GM13977 (cell line): ENCODE results near the gene STBD1.
"Not testable (repeated sequence)": the region's sequence is repeated elsewhere in the genome, so short reads cannot be mapped to it uniquely, and the experiment has no call there.

Experiments used
- DNase-seq: peaks from one replicate; pipeline ENCODE4 v3.0.0; 2012; ENCODE audit warnings: low spot score
- CTCF ChIP-seq: IDR thresholded peaks from 2 replicates; pipeline ENCODE4 v1.5.1; 2012; ENCODE audit warnings: mild to moderate bottlenecking, control low read depth; ENCODE audit not compliant: insufficient read depth; ENCODE audit errors: extremely low read depth, missing control alignments
- in situ Hi-C: fragments of 300-500 bp; cut with MboI; formaldehyde crosslinking; loops from one replicate; pipeline ENCODE4 v1.12.0; 2022; ENCODE audit warnings: low sequenced_read_pairs, low pct_unique_long_range_greater_than_20kb, mixed read lengths, inconsistent platforms; ENCODE audit not compliant: unreplicated experiment

Gene STBD1

GRCh38 chr4:76282941-76283689, 23.4 kb upstream of the STBD1 start:
- in situ Hi-C loops = no loop called here
- no peak for DNase-seq
- no peak for TF ChIP-seq CTCF

- no peak for DNase-seq
- in situ Hi-C loops = no loop called here
- no peak for TF ChIP-seq CTCF
These were observed 22.6 kb upstream of the STBD1 start for GRCh38 chr4:76283900-76284299.

GRCh38 chr4:76287811-76288210, 18.7 kb upstream of the STBD1 start:
- in situ Hi-C loops, DNase-seq: not testable (repeated sequence)

- in situ Hi-C loops = no loop called here
- TF ChIP-seq CTCF = no peak
- DNase-seq = no peak
These were observed 13.8 kb upstream of the STBD1 start for GRCh38 chr4:76292730-76293129.

- TF ChIP-seq CTCF = no peak
- DNase-seq = no peak
- in situ Hi-C loops = no loop called here
These were observed 12.8 kb upstream of the STBD1 start for GRCh38 chr4:76293772-76294171.

- in situ Hi-C loops = no loop called here
These were observed 10.2 kb upstream of the STBD1 start for GRCh38 chr4:76296286-76296820.

More at GRCh38 chr4:76296286-76296820, 10.2 kb upstream of the STBD1 start:
- no peak for TF ChIP-seq CTCF
- DNase-seq = no peak
